Suprapubic skin (tissue), 4 donors: Measurements from ENCODE around the gene OR9A4.

Experiments
- CTCF ChIP-seq, 2 donors: fragments of 200-600 bp in 1 of 2; fragments of 450-650 bp in 1 of 2; sonication (generic) in 1 of 2; IDR thresholded peaks; one replicate each; pipeline ENCODE4 v1.5.1; 2016 to 2019; ENCODE audit warnings: antibody characterized with exemption in 2 of 2, mild to moderate bottlenecking in 1 of 2, moderate library complexity in 1 of 2
- EP300 ChIP-seq: sonication (generic); formaldehyde crosslinking; IDR thresholded peaks from one replicate; pipeline ENCODE4 v1.6.1; 2017; ENCODE audit warnings: antibody characterized with exemption
- POLR2A ChIP-seq, 2 donors: fragments of 450-650 bp; IDR thresholded peaks; one replicate each; pipeline ENCODE4 v1.6.1; 2017; ENCODE audit warnings: antibody characterized with exemption in 2 of 2, mild to moderate bottlenecking in 2 of 2, moderate library complexity in 2 of 2
- POLR2AphosphoS5 ChIP-seq, 3 donors: sonication (generic); formaldehyde crosslinking; IDR thresholded peaks; one replicate each; pipeline ENCODE4 v1.6.1; 2017; ENCODE audit warnings: antibody characterized with exemption in 3 of 3

DNA sequence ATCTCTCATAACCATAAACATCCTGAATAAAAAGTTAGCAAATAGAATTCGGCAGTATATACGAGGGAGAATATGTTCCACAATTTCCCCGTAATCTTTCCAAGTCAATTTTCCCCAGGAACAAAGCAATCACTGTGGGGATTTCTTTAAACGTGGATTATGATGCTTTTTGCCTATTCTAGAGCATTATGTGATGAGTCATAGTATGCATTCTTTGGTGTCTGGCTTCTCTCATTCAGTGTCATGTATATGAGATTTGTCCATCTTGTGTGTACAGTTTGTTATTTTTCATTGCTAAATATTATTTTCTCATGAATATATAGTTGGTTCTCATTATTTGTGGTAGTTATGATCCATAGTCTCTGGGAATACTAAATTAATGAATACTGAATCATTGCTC, 9.9 kb upstream of the OR9A4 start:
- TF ChIP-seq CTCF (IDR thresholded peaks at IDR 0.05) = no peak
- TF ChIP-seq EP300 = no peak
- no peak for TF ChIP-seq POLR2A (IDR thresholded peaks at IDR 0.05)
- TF ChIP-seq POLR2AphosphoS5 (IDR thresholded peaks at IDR 0.05) = no peak
